Heart right ventricle (tissue), 16 donors: ENCODE measurements around the gene POLN. TPM values are rescaled to one million over a fixed set of nuclear protein-coding genes. Genes with fewer than 3 reads are reported as not detected.

Experiments used
- ATAC-seq, 8 donors: fragments of 200-7000 bp; cut with Tn5 transposase; one replicate each; pipeline ENCODE4 v1.9.1; 2020; ENCODE audit warnings: mild to moderate bottlenecking in 8 of 8, moderate library complexity in 8 of 8, moderate number of reproducible peaks in 1 of 8
- DNase-seq, 2 donors: peaks; one replicate each; pipeline ENCODE4 v3.0.0-alpha.2; 2020
- H3K27ac ChIP-seq, 10 donors: fragments of 200-600 bp; sonication (generic) in 2 of 10; one replicate each; pipeline versions ENCODE4 v1.5.0 to v1.8.0; 2020 to 2022; ENCODE audit warnings: mild to moderate bottlenecking in 3 of 10
- H3K27me3 ChIP-seq, 7 donors: fragments of 200-600 bp; one replicate each; pipeline ENCODE4 v1.8.0; 2021 to 2022; ENCODE audit warnings: mild to moderate bottlenecking in 2 of 7
- H3K36me3 ChIP-seq, 9 donors: fragments of 200-600 bp; sonication (generic) in 1 of 9; one replicate each; pipeline versions ENCODE4 v1.5.0 to v1.8.0; 2020 to 2022; ENCODE audit warnings: mild to moderate bottlenecking in 2 of 9
- H3K4me1 ChIP-seq, 9 donors: fragments of 200-600 bp; sonication (generic) in 1 of 9; one replicate each; pipeline versions ENCODE4 v1.5.0 to v1.8.0; 2020 to 2022; ENCODE audit warnings: mild to moderate bottlenecking in 4 of 9
- H3K4me3 ChIP-seq, 10 donors: fragments of 200-600 bp; sonication (generic) in 2 of 10; one replicate each; pipeline versions ENCODE4 v1.5.0 to v1.8.0; 2020 to 2022; ENCODE audit warnings: mild to moderate bottlenecking in 7 of 10, moderate library complexity in 2 of 10
- H3K9me3 ChIP-seq, 11 donors: fragments of 200-600 bp in 10 of 11; sonication (generic) in 2 of 11; one replicate each; pipeline versions ENCODE4 v1.5.0 to v1.8.0; 2013 to 2022; ENCODE audit warnings: mild to moderate bottlenecking in 2 of 11, control low read depth in 1 of 11, moderate library complexity in 1 of 11
- WGBS, 2 donors: extraction: QIAGEN DNeasy Blood & Tissue Kit; methylation state at CpG; one replicate each; pipeline ENCODE4 v1.1.7; 2013; ENCODE audit warnings: inconsistent platforms in 1 of 2; 5-methylcytosine and 5-hydroxymethylcytosine counted together
- intact Hi-C, 10 donors: fragments of 100-400 bp; cut with DNase I; formaldehyde crosslinking; loops; one replicate each; pipeline versions ENCODE4 v1.11.1 to v1.14.2; 2022
- polyA plus RNA-seq, 2 donors: library from polyadenylated mRNA; stranded (reverse); fragments of 200-250 nt; gene quantifications; one replicate each; pipeline ENCODE4 v1.2.3, GENCODE V29; 2013
- total RNA-seq, 10 donors: library from RNA; stranded (reverse); fragmentation: NEBNext Ultra II Directional in 3 of 10; extraction: Animal tissue kit (Norgen Biotek cat#: 25700) in 3 of 10; gene quantifications; one replicate each; pipeline versions ENCODE4 v1.2.1 to v1.2.4, GENCODE V29; 2021 to 2023
- TF ChIP-seq, protein P1 (sequence below), 9 donors: fragments of 200-600 bp; sonication (generic) in 2 of 9; IDR thresholded peaks; one replicate each; pipeline versions ENCODE4 v1.5.0 to v1.8.0; 2021 to 2022; ENCODE audit warnings: antibody characterized with exemption in 9 of 9, mild to moderate bottlenecking in 5 of 9, moderate library complexity in 1 of 9
- donor health status: Arrhythmogenic right ventricular cardiomyopathy.
- donor health status: ischemic (EF 13 %, LVEDD 7.1; RV severe dilation, severe dysfunction).
- donor health status: healthy with polysubstance abuse.
- donor health status: DM: no; HTN: yes; CAD: no.
- donor health status: DM: no; HTN: no; CAD: no.
- donor health status: ischemic (EF 25% LVEDD 6.9; RV normal size, moderate dysfunction).
- donor health status: ischemic (EF 25% LVEDD 5.7; RV mildly dilated, moderate dysfunction).
- donor health status: healthy.
- donor health status: DM: yes; HTN: yes; CAD: no.
- donor health status: Ischemic cardiomyopathy.
- donor health status: ischemic (EF 35%, LVEDD 5.7; RV mildly dilated, moderate dysfunction).
- donor health status: nonischemic (EF 11% LVEDD 7.7; RV severe dilation, severe dysfunction).
- donor health status: DM: yes; HTN: yes; CAD: no.
- donor health status: PGD.
- donor health status: ischemic (EF 29% LVEDD 5.4; RV normal size, mild dysfunction).
- donor health status: nonischemic (EF 23%, LVEDD 6.1; RV moderate dilation, normal function).

POLN gene
- total and polyA plus RNA-seq, 12 donors = 0.97 to 3.1 (median 2.1) TPM

DNA sequence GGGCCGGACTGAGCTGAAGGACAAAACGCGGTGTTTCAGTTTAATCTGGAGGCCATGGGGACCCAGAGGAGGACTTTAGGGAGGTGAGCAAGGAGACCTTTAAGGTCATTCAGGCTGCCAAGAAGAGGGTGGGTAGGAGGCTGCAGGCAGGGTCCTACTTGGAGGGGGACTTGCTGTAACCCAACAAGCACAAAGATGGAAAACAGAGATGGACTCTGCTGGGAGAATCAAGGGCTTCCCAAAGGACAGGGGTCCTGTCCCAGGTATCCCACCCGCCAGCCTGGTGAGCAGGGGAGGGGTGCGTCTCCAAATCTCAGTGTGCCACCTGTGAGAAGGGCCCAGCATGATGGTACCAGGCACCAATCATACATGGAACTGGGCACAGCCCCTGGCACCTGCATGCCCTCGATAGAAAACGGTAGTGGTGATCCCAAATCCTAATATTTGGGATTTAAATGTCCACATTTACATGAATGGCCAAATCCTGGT, 3.9 kb upstream of the POLN start:
- H3K36me3 ChIP-seq = peaks cover 2 to 42% (median 28%) of the 10 kb centered on the region in 9 donors
- peaks cover 0 to 45% (median 28%) of the 10 kb centered on the region in 9 donors for H3K4me1 ChIP-seq
- DNase-seq (no peak), ATAC-seq (no peak)
- no peaks in the 10 kb centered on the region for H3K27me3 ChIP-seq
- H3K4me3 ChIP-seq = no peak overlapping the region
- H3K9me3 ChIP-seq = no peaks in the 10 kb centered on the region
- intact Hi-C loops = loop anchor here in 2 of 10 donors (1.0 to 10.0 kb wide), 2 partner anchors 7 to 109 kb away; no protein-coding TSS in a partner anchor
- TF ChIP-seq, protein P1, sequence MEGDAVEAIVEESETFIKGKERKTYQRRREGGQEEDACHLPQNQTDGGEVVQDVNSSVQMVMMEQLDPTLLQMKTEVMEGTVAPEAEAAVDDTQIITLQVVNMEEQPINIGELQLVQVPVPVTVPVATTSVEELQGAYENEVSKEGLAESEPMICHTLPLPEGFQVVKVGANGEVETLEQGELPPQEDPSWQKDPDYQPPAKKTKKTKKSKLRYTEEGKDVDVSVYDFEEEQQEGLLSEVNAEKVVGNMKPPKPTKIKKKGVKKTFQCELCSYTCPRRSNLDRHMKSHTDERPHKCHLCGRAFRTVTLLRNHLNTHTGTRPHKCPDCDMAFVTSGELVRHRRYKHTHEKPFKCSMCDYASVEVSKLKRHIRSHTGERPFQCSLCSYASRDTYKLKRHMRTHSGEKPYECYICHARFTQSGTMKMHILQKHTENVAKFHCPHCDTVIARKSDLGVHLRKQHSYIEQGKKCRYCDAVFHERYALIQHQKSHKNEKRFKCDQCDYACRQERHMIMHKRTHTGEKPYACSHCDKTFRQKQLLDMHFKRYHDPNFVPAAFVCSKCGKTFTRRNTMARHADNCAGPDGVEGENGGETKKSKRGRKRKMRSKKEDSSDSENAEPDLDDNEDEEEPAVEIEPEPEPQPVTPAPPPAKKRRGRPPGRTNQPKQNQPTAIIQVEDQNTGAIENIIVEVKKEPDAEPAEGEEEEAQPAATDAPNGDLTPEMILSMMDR (IDR thresholded peaks at IDR 0.05) = no peak
- WGBS, 2 donors = 69 to 81% methylated on average over 7 of the region's 7 CpGs
- peak overlapping the region in 8 of 10 donors; percentile 19 to 72 (median 60) for H3K27ac ChIP-seq

DNA sequence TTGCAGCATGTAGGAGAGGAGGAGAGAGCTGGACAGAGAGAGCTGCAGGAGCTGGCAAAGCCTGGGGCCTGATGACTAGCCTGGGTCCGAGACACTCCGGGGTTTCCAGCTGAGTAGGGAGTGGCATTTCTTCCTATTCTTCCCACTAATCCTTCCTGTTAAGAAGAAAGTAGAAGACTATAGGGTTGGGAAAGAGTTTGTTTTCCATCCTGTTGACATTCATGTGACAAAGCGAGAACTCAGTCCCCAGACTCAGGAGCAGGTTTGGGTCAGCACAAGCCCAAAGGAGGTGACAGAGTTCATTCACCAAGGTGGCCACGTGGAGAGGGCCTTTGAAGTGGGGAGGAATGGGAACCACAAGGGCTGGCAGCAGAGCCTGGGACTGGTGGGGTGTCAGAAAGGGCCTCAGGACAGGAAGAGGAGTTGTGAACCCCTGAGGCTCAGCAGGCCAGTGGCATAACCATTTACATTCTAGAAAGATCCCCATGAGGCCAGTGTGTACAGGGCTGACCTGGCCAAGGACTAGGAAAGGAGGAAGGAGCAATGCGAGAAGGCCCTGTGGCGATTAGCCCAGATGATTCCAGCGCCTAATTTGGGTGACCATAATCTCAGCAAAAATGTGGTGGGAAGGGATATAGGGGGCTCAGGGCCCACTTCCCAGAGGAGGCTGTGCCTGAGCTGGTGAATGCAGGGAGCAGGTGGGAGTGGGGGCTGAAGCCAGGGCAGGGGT, 3.3 kb upstream of the POLN start:
- H3K9me3 ChIP-seq = no peaks in the 10 kb centered on the region
- H3K4me3 ChIP-seq = no peak overlapping the region
- H3K27me3 ChIP-seq = no peaks in the 10 kb centered on the region
- intact Hi-C loops = loop anchor here in 2 of 10 donors (1.0 to 10.0 kb wide), 2 partner anchors 8 to 110 kb away; no protein-coding TSS in a partner anchor
- TF ChIP-seq, protein P1 (IDR thresholded peaks at IDR 0.05) = no peak
- 51 to 54% methylated on average over 7 of the region's 7 CpGs for WGBS, 2 donors
- no peak for ATAC-seq
- H3K4me1 ChIP-seq = peaks cover 0 to 51% (median 34%) of the 10 kb centered on the region in 9 donors
- H3K27ac ChIP-seq = peak overlapping the region in 8 of 10 donors; percentile 19 to 72 (median 60)
- no peak for DNase-seq
- peaks cover 0 to 37% (median 22%) of the 10 kb centered on the region in 9 donors for H3K36me3 ChIP-seq

DNA sequence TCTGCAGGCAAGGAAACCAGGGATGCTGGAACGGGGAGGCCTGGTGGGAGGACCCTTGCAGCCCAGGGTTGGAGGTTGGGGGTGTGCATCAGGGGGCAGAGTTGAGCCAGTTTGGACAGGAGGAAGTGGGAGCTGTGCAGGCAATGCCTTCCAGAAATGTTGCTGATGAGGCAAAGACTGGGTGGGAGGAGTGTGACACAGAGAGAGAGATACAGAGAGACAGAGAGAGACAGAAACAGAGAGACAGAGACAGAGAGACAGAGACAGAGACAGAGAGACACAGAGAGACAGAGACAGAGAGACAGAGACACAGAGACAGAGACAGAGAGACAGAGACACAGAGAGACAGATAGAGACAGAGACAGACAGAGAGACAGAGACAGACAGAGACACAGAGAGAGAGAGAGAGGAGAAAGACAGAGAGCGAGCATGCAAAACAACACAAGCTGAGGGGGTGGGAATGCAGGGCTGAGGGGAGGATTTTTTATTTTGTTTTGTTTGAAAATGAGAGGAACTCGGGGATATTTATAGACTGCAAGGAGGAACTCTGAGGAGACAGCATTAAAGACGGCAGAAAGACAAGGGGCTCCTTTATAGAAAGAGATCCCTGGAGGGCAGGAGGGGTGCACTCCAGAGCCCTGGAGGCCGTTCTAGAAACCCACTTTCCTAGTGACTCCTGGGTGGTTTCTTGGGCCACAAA, 1.9 kb upstream of the POLN start:
- H3K27me3 ChIP-seq = no peaks in the 10 kb centered on the region
- H3K4me1 ChIP-seq = peaks cover 4 to 65% (median 45%) of the 10 kb centered on the region in 9 donors
- DNase-seq (peak; percentile 46 to 69), ATAC-seq (peak in 6 of 8 donors; percentile 30 to 48 (median 34))
- TF ChIP-seq, protein P1 (IDR thresholded peaks at IDR 0.05) = peak in 7 of 9 donors; percentile 13 to 56 (median 42)
- H3K9me3 ChIP-seq = no peaks in the 10 kb centered on the region
- H3K27ac ChIP-seq = peak overlapping the region in 9 of 10 donors; percentile 13 to 72 (median 59)
- intact Hi-C loops = loop anchor here in 3 of 10 donors (2.0 to 10.0 kb wide), 6 partner anchors 13 to 828 kb away; partner anchors contain the start of genes CFAP99 (in 3 of the 3), ZFYVE28 (in 3 of the 3), FAM193A (in 1 of the 3) and HTT (in 1 of the 3)
- WGBS, 2 donors = 35 to 47% methylated on average over 5 of the region's 5 CpGs
- no peak overlapping the region for H3K4me3 ChIP-seq
- H3K36me3 ChIP-seq = peaks cover 0 to 37% (median 11%) of the 10 kb centered on the region in 9 donors

DNA sequence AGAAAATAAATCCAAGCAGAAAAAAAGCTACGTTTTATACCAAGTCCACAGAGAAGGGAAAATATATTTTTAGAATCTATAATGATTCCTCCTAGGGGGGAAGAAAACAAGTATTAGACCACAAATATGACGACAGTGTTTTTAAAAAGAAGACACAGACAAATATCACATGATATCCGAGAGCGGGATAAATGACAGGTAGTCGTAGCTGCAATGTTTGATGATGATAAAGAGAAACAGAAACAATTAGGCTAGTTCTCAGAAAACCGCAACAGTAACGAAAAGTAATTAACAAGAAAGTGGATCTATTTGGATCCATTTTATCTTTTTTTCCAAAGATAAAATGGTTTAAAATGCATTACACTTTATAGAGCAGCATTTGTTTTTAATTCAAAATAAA, 918 bp downstream of the POLN start:
- Histone ChIP-seq H3K27ac (peak overlapping the region in 6 of 10 donors; percentile 68 to 87 (median 82)), H3K4me3 (peak overlapping the region; percentile 69 to 97 (median 88)), H3K36me3 (peaks cover 0 to 44% (median 0%) of the 10 kb centered on the region in 9 donors), H3K9me3 (no peaks in the 10 kb centered on the region), H3K27me3 (no peaks in the 10 kb centered on the region), H3K4me1 (peaks cover 4 to 78% (median 49%) of the 10 kb centered on the region in 9 donors)
- DNase-seq (no peak), ATAC-seq (no peak)
- intact Hi-C loops = loop anchor here in 3 of 10 donors (5.0 to 10.0 kb wide), 4 partner anchors 114 to 831 kb away; partner anchors contain the start of genes CFAP99 (in 3 of the 3), ZFYVE28 (in 3 of the 3), FAM193A (in 1 of the 3) and HTT (in 1 of the 3)
- WGBS, 2 donors = 9 to 10% methylated on average over 7 of the region's 7 CpGs
- TF ChIP-seq, protein P1 (IDR thresholded peaks at IDR 0.05) = no peak
